ENCODE results near the gene APMAP.

The APMAP gene

GRCh38 chr20:24964506-24964840, 28.1 kb downstream of the APMAP start:
- TF ChIP-seq FOXM1 (IDR thresholded peaks at IDR 0.05; ENCODE audit: borderline replicate concordance, low read depth) (no peak), MAX (IDR thresholded peaks at IDR 0.05) (no peak), TAF1 (IDR thresholded peaks at IDR 0.05; ENCODE audit: low read depth) (no peak), EGR1 (IDR thresholded peaks at IDR 0.05) (no peak), TEAD4 (IDR thresholded peaks at IDR 0.05) (no peak), RAD21 (IDR thresholded peaks at IDR 0.05; ENCODE audit: low read depth) (no peak), NFIC (IDR thresholded peaks at IDR 0.05) (no peak), ZBTB7A (IDR thresholded peaks at IDR 0.05; ENCODE audit: low read depth) (no peak), YY1 (IDR thresholded peaks at IDR 0.05; ENCODE audit: low read depth) (no peak), CEBPB (IDR thresholded peaks at IDR 0.05) (no peak)
- TF ChIP-seq, protein P1, sequence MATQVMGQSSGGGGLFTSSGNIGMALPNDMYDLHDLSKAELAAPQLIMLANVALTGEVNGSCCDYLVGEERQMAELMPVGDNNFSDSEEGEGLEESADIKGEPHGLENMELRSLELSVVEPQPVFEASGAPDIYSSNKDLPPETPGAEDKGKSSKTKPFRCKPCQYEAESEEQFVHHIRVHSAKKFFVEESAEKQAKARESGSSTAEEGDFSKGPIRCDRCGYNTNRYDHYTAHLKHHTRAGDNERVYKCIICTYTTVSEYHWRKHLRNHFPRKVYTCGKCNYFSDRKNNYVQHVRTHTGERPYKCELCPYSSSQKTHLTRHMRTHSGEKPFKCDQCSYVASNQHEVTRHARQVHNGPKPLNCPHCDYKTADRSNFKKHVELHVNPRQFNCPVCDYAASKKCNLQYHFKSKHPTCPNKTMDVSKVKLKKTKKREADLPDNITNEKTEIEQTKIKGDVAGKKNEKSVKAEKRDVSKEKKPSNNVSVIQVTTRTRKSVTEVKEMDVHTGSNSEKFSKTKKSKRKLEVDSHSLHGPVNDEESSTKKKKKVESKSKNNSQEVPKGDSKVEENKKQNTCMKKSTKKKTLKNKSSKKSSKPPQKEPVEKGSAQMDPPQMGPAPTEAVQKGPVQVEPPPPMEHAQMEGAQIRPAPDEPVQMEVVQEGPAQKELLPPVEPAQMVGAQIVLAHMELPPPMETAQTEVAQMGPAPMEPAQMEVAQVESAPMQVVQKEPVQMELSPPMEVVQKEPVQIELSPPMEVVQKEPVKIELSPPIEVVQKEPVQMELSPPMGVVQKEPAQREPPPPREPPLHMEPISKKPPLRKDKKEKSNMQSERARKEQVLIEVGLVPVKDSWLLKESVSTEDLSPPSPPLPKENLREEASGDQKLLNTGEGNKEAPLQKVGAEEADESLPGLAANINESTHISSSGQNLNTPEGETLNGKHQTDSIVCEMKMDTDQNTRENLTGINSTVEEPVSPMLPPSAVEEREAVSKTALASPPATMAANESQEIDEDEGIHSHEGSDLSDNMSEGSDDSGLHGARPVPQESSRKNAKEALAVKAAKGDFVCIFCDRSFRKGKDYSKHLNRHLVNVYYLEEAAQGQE (IDR thresholded peaks at IDR 0.05; ENCODE audit: low read depth): no peak

DNA sequence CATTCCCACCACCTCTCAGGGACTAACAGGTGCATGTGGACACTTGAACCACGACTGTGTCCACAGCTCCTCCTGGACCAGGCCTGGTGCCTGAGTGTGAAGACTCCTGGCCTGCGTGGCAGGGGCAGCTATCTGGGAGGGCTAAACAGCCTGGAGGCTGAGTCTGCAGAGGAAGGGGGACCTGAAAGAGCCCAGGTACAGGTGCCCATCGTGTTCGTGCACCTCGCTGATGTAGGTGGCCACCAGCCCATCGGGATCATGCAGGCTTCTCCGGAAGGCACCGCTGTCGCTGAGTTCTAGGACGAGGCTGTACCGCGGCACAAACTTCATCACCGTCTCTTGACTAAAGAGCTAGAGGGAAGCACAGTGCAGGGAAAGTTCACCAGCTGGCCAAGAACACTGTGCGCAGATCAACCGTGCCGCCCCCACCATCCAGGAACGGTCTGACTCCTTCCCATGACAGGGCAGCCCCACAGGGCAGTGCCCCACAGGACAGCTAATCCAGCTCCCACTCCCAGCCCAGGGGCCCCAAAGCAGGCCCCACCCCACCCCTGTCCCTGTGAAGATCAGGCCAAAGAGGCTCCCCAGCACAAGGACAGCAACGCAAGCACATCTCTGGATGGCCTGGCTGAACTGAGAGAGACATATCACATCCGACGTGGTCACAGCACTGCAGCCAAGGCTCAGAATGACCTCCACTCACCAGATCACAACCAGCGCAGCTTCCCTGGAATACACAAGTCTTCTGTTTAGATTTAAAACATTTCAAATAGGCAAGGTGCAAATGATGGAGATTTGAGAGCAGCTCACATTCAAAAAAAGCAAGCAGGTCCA, 28.7 kb downstream of the APMAP start:
- TF ChIP-seq EP300 (IDR thresholded peaks at IDR 0.05; ENCODE audit: borderline replicate concordance): no peak

- TF ChIP-seq EGR1 (IDR thresholded peaks at IDR 0.05): no peak
- TF ChIP-seq MAX (IDR thresholded peaks at IDR 0.05): no peak
- no peak for TF ChIP-seq FOXM1 (IDR thresholded peaks at IDR 0.05; ENCODE audit: borderline replicate concordance, low read depth)
- TF ChIP-seq, protein P1 (IDR thresholded peaks at IDR 0.05; ENCODE audit: low read depth): no peak
- TF ChIP-seq CREB1 (IDR thresholded peaks at IDR 0.05; ENCODE audit: low read depth): no peak
- TF ChIP-seq RAD21 (IDR thresholded peaks at IDR 0.05; ENCODE audit: low read depth): no peak
- no peak for TF ChIP-seq NFIC (IDR thresholded peaks at IDR 0.05)
- no peak for TF ChIP-seq TAF1 (IDR thresholded peaks at IDR 0.05; ENCODE audit: low read depth)
- no peak for TF ChIP-seq TCF12 (IDR thresholded peaks at IDR 0.05; ENCODE audit: low read depth)
- TF ChIP-seq TEAD4 (IDR thresholded peaks at IDR 0.05): no peak
- no peak for TF ChIP-seq CEBPB (IDR thresholded peaks at IDR 0.05)
- TF ChIP-seq USF1 (IDR thresholded peaks at IDR 0.05): no peak
- no peak for TF ChIP-seq YY1 (IDR thresholded peaks at IDR 0.05; ENCODE audit: low read depth)
- TF ChIP-seq ZBTB7A (IDR thresholded peaks at IDR 0.05; ENCODE audit: low read depth): no peak
- TF ChIP-seq EP300 (IDR thresholded peaks at IDR 0.05; ENCODE audit: borderline replicate concordance): no peak
Measured at GRCh38 chr20:24962510-24962909, 30.0 kb downstream of the APMAP start.

DNA sequence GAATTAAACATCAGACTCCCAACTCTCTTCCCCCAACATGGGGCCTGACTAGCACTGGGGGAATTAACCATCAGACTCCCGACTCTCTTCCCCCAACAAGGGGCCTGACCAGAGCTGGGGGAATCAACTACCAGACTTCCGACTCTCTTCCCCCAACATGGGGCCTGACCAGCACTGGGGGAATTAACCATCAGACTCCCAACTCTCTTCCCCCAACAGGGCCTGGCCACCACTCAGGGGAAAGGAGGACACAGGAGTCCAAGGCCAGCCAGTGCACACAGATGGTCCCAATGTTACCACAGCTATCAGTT, 30.4 kb downstream of the APMAP start:
- TF ChIP-seq MAX (IDR thresholded peaks at IDR 0.05): no peak

- TF ChIP-seq TEAD4 (IDR thresholded peaks at IDR 0.05) (no peak), USF1 (IDR thresholded peaks at IDR 0.05) (no peak), NFIC (IDR thresholded peaks at IDR 0.05) (no peak), CREB1 (IDR thresholded peaks at IDR 0.05; ENCODE audit: low read depth) (no peak), TCF12 (IDR thresholded peaks at IDR 0.05; ENCODE audit: low read depth) (no peak)
Measured at GRCh38 chr20:24961384-24962181, 31.0 kb downstream of the APMAP start.

DNA sequence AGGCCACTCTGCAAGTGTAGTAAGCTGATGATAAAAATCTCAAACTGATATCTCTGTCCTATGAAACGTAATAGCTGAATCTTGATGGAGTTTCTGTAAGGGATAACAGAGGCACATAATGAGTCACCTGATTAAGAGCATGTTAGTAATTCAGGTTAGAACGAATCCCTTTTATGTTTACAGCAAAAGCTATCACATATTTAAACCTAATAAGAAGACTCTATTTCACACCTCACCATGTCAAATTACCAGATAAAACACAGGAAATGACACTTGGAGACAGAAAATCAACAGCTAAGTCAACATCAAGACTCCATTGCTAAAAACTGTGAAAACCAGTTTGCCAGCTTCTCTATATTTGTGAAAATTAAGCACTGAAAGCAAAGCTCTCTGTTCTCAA, 31.7 kb downstream of the APMAP start:
- TF ChIP-seq USF1 (IDR thresholded peaks at IDR 0.05) (no peak), TEAD4 (IDR thresholded peaks at IDR 0.05) (no peak), EGR1 (IDR thresholded peaks at IDR 0.05) (no peak), FOXM1 (IDR thresholded peaks at IDR 0.05; ENCODE audit: borderline replicate concordance, low read depth) (no peak), NFIC (IDR thresholded peaks at IDR 0.05) (no peak)
- TF ChIP-seq, protein P1 (IDR thresholded peaks at IDR 0.05; ENCODE audit: low read depth): no peak

Data from Ishikawa (cell line).